ENCODE measurements around the gene STK32B. TPM values are rescaled to one million over a fixed set of nuclear protein-coding genes. Genes with fewer than 3 reads are reported as not detected.

Gene STK32B
- total and polyA plus RNA-seq, 2 of the 8 experiments (the other 6 are each of a cell fraction or from before 2014, with no cell fraction given) = 2.3 to 2.5 TPM

GRCh38 chr4:5133933-5134594 lies 82.8 kb downstream of the STK32B start (continued):
- no peak for TF ChIP-seq HDAC2 (IDR thresholded peaks at IDR 0.05; ENCODE audit: borderline replicate concordance in 1 of 2, low read depth in 2 of 2, low read length in 2 of 2)
- TF ChIP-seq SP4 (IDR thresholded peaks at IDR 0.05; ENCODE audit: low read length) = no peak
- no peak for TF ChIP-seq KDM1A (IDR thresholded peaks at IDR 0.05; ENCODE audit: borderline replicate concordance, low read length)

Measured in H1 (cell line).